OCI-LY1 (cell line): ENCODE data around the gene NELFA.

Experiments used
- H2AFZ ChIP-seq: fragments of 200-600 bp; sonication (generic), shearing (Covaris generic); 2 replicates; pipeline ENCODE4 v1.6.0; 2014; ENCODE audit warnings: antibody characterized with exemption, mild to moderate bottlenecking, low read length
- H3F3A ChIP-seq: fragments of 200-600 bp; sonication (generic), shearing (Covaris generic); 2 replicates; pipeline ENCODE4 v1.6.0; 2014; ENCODE audit warnings: mild to moderate bottlenecking, antibody characterized with exemption, low read length, moderate library complexity; ENCODE audit not compliant: insufficient read depth
- H3K27ac ChIP-seq: fragments of 200-600 bp; sonication (generic); 2 replicates; pipeline ENCODE4 v1.5.1; 2014; ENCODE audit warnings: low read length, mixed run types, mild to moderate bottlenecking, low read depth; ENCODE audit not compliant: poor library complexity, severe bottlenecking
- H3K27me3 ChIP-seq: fragments of 200-600 bp; sonication (generic); 2 replicates; pipeline ENCODE4 v1.6.0; 2014; ENCODE audit warnings: antibody characterized with exemption, mild to moderate bottlenecking, low read length, moderate library complexity; ENCODE audit not compliant: insufficient read depth
- H3K36me3 ChIP-seq: fragments of 200-600 bp; sonication (generic); 2 replicates; pipeline ENCODE4 v1.6.1; 2014; ENCODE audit warnings: mild to moderate bottlenecking, antibody characterized with exemption, low read length, moderate library complexity, mixed read lengths; ENCODE audit not compliant: insufficient read depth
- H3K4me1 ChIP-seq: fragments of 200-600 bp; sonication (generic); 2 replicates; pipeline ENCODE4 v1.5.1; 2014; ENCODE audit warnings: mild to moderate bottlenecking, low read length, moderate library complexity; ENCODE audit not compliant: insufficient read depth, severe bottlenecking
- H3K4me2 ChIP-seq: fragments of 200-600 bp; sonication (generic), shearing (Covaris generic); 2 replicates; pipeline ENCODE4 v1.6.1; 2014; ENCODE audit warnings: low read length
- H3K4me3 ChIP-seq: fragments of 200-600 bp; sonication (generic); 2 replicates; pipeline ENCODE4 v1.5.1; 2014; ENCODE audit warnings: low read length, low read depth, mild to moderate bottlenecking, mixed read lengths; ENCODE audit not compliant: poor library complexity, severe bottlenecking
- H3K79me2 ChIP-seq: fragments of 200-600 bp; shearing (Covaris generic); 2 replicates; pipeline ENCODE4 v1.6.1; 2016; ENCODE audit warnings: mixed run types, low read length, mixed read lengths; ENCODE audit not compliant: insufficient read depth
- H3K9ac ChIP-seq: fragments of 200-600 bp; sonication (generic), shearing (Covaris generic); 2 replicates; pipeline ENCODE4 v1.6.1; 2014; ENCODE audit warnings: mild to moderate bottlenecking, low read length, mixed read lengths
- H3K9me2 ChIP-seq: fragments of 200-600 bp; sonication (generic), shearing (Covaris generic); 2 replicates; pipeline ENCODE4 v1.6.1; 2014; ENCODE audit warnings: low read depth, mild to moderate bottlenecking, low read length, mixed read lengths
- H3K9me3 ChIP-seq: fragments of 200-600 bp; shearing (Covaris generic); 2 replicates; pipeline ENCODE4 v1.6.1; 2014; ENCODE audit warnings: low read length, mixed read lengths
- H4K20me1 ChIP-seq: fragments of 200-600 bp; sonication (generic), shearing (Covaris generic); 2 replicates; pipeline ENCODE4 v1.6.0; 2016; ENCODE audit warnings: mild to moderate bottlenecking, low read length; ENCODE audit not compliant: insufficient read depth
- EZH2 ChIP-seq: fragments of 200-600 bp; sonication (generic), shearing (Covaris generic); IDR thresholded peaks from 2 replicates; pipeline ENCODE4 v1.8.0; 2017; ENCODE audit warnings: borderline replicate concordance, mixed run types, mild to moderate bottlenecking, antibody characterized with exemption, low read length, moderate library complexity, mixed read lengths
- TF ChIP-seq, protein P1 (sequence below): fragments of 200-600 bp; sonication (generic), shearing (Covaris generic); IDR thresholded peaks from 2 replicates; pipeline ENCODE4 v1.5.1; 2017; ENCODE audit warnings: mild to moderate bottlenecking, antibody characterized with exemption, low read length, moderate library complexity, mixed read lengths

Gene NELFA

GRCh38 chr4:1984406-1985191, 24.2 kb downstream of the NELFA start:
- Histone ChIP-seq H3K36me3 (peaks cover 58% of the 10 kb centered on the region), H3K9me3 (no peaks in the 10 kb centered on the region), H3K4me1 (no peaks in the 10 kb centered on the region), H3K27ac (no peak overlapping the region), H3F3A (no peaks in the 10 kb centered on the region), H3K9ac (no peak overlapping the region), H3K4me2 (no peak overlapping the region), H2AFZ (no peak overlapping the region), H3K9me2 (no peaks in the 10 kb centered on the region), H3K79me2 (no peaks in the 10 kb centered on the region), H3K4me3 (no peak overlapping the region), H4K20me1 (no peaks in the 10 kb centered on the region), H3K27me3 (no peaks in the 10 kb centered on the region)
- TF ChIP-seq, protein P1, sequence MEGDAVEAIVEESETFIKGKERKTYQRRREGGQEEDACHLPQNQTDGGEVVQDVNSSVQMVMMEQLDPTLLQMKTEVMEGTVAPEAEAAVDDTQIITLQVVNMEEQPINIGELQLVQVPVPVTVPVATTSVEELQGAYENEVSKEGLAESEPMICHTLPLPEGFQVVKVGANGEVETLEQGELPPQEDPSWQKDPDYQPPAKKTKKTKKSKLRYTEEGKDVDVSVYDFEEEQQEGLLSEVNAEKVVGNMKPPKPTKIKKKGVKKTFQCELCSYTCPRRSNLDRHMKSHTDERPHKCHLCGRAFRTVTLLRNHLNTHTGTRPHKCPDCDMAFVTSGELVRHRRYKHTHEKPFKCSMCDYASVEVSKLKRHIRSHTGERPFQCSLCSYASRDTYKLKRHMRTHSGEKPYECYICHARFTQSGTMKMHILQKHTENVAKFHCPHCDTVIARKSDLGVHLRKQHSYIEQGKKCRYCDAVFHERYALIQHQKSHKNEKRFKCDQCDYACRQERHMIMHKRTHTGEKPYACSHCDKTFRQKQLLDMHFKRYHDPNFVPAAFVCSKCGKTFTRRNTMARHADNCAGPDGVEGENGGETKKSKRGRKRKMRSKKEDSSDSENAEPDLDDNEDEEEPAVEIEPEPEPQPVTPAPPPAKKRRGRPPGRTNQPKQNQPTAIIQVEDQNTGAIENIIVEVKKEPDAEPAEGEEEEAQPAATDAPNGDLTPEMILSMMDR: no peak
- TF ChIP-seq EZH2: no peak

- no peak for TF ChIP-seq EZH2
- TF ChIP-seq, protein P1: no peak
- H4K20me1 ChIP-seq: no peaks in the 10 kb centered on the region
- no peaks in the 10 kb centered on the region for H3K9me2 ChIP-seq
- H3K36me3 ChIP-seq: peaks cover 60% of the 10 kb centered on the region
- H3K4me3 ChIP-seq: no peak overlapping the region
- H3K9ac ChIP-seq: no peak overlapping the region
- no peaks in the 10 kb centered on the region for H3K4me1 ChIP-seq
- no peaks in the 10 kb centered on the region for H3K9me3 ChIP-seq
- no peaks in the 10 kb centered on the region for H3F3A ChIP-seq
- H3K4me2 ChIP-seq: no peak overlapping the region
- no peak overlapping the region for H2AFZ ChIP-seq
- no peak overlapping the region for H3K27ac ChIP-seq
- H3K79me2 ChIP-seq: no peaks in the 10 kb centered on the region
- no peaks in the 10 kb centered on the region for H3K27me3 ChIP-seq
These were observed 24.8 kb downstream of the NELFA start for GRCh38 chr4:1983846-1984405.

- no peaks in the 10 kb centered on the region for H3F3A ChIP-seq
These were observed 25.5 kb downstream of the NELFA start for GRCh38 chr4:1983053-1983845.

More at GRCh38 chr4:1983053-1983845, 25.5 kb downstream of the NELFA start:
- Histone ChIP-seq H2AFZ (no peak overlapping the region), H3K79me2 (no peaks in the 10 kb centered on the region), H3K4me3 (no peak overlapping the region), H3K27ac (no peak overlapping the region), H4K20me1 (no peaks in the 10 kb centered on the region), H3K36me3 (peaks cover 64% of the 10 kb centered on the region), H3K9ac (no peak overlapping the region), H3K9me2 (no peaks in the 10 kb centered on the region), H3K9me3 (no peaks in the 10 kb centered on the region), H3K4me2 (no peak overlapping the region), H3K27me3 (no peaks in the 10 kb centered on the region), H3K4me1 (no peaks in the 10 kb centered on the region)
- TF ChIP-seq, protein P1: no peak
